A549 (cell line): ENCODE data around the gene ADAMTSL4.

Source experiments
- CEBPB ChIP-seq, 2 experiments: fragments of >200 bp in 1 of 2; sonication (Bioruptor Twin) in 1 of 2; formaldehyde crosslinking in 1 of 2; IDR thresholded peaks; 2 replicates each; pipeline ENCODE4 v1.6.1; 2012 to 2016
- CHD4 ChIP-seq: fragments of 200-600 bp; sonication (generic); IDR thresholded peaks from 2 replicates; pipeline ENCODE4 v1.6.1; 2016; ENCODE audit warnings: antibody characterized with exemption, mild to moderate bottlenecking, borderline replicate concordance
- CTCF ChIP-seq: fragments of >200 bp; sonication (Bioruptor Twin); formaldehyde crosslinking; IDR thresholded peaks from 3 replicates; pipeline ENCODE4 v1.5.1; 2016
- ESRRA ChIP-seq: fragments of 150-350 bp; IDR thresholded peaks from 2 replicates; pipeline ENCODE4 v1.6.1; 2014; ENCODE audit warnings: mild to moderate bottlenecking, low read length, borderline replicate concordance
- HES2 ChIP-seq: fragments of >200 bp; sonication (Bioruptor Twin); formaldehyde crosslinking; IDR thresholded peaks from 2 replicates; pipeline ENCODE4 v1.6.1; 2016
- MAFK ChIP-seq: fragments of 450-650 bp; IDR thresholded peaks from 2 replicates; pipeline ENCODE4 v1.6.1; 2014; ENCODE audit not compliant: partially characterized antibody
- MAX ChIP-seq: IDR thresholded peaks from 2 replicates; pipeline ENCODE4 v1.6.1; 2012
- MYC ChIP-seq: IDR thresholded peaks from 2 replicates; pipeline ENCODE4 v1.6.1; 2012; ENCODE audit warnings: mild to moderate bottlenecking, inconsistent platforms, low read length, improper control_type of control experiment, borderline replicate concordance
- POLR2A ChIP-seq: IDR thresholded peaks from 2 replicates; pipeline ENCODE4 v1.6.1; 2012; ENCODE audit warnings: mild to moderate bottlenecking, low read length
- REST ChIP-seq: fragments of 200-600 bp; sonication (generic); IDR thresholded peaks from 2 replicates; pipeline ENCODE4 v1.6.1; 2016; ENCODE audit warnings: antibody characterized with exemption, mild to moderate bottlenecking, moderate library complexity
- SMC3 ChIP-seq: fragments of >200 bp; sonication (Bioruptor Twin); formaldehyde crosslinking; IDR thresholded peaks from 3 replicates; pipeline ENCODE4 v1.6.1; 2018; ENCODE audit warnings: inconsistent platforms
- ZC3H11A ChIP-seq: fragments of 450-650 bp; IDR thresholded peaks from 2 replicates; pipeline ENCODE4 v1.6.1; 2014; ENCODE audit warnings: antibody characterized with exemption, mild to moderate bottlenecking
- ZFP36 ChIP-seq: fragments of 450-650 bp; IDR thresholded peaks from 2 replicates; pipeline ENCODE4 v1.6.1; 2014; ENCODE audit warnings: borderline replicate concordance; ENCODE audit not compliant: partially characterized antibody
- TF ChIP-seq, protein P1 (sequence below): fragments of >200 bp; sonication (Bioruptor Twin); formaldehyde crosslinking; IDR thresholded peaks from 3 replicates; pipeline ENCODE4 v1.6.1; 2016

DNA sequence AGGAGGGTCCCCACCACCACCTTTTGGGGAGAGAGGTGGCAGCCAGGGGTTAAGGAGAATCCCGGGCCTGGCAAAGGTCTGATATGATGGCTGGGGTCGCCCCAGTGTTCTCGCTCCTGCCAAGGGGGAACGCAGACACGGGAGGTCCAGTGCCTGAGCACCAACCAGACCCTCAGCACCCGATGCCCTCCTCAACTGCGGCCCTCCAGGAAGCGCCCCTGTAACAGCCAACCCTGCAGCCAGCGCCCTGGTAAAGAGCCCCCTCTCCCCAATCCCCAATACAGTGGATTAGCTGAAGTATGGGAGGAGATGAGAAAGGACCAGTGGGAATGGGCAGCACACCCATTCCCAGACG, 10.4 kb downstream of the ADAMTSL4 start:
- TF ChIP-seq CTCF (no peak), POLR2A (no peak), MAFK (no peak), HES2 (no peak), MYC (no peak), ESRRA (no peak), ZFP36 (no peak), CEBPB (IDR thresholded peaks at IDR 0.05) (no peak), SMC3 (no peak), CHD4 (no peak), MAX (no peak), REST (no peak), ZC3H11A (no peak)
- TF ChIP-seq, protein P1, sequence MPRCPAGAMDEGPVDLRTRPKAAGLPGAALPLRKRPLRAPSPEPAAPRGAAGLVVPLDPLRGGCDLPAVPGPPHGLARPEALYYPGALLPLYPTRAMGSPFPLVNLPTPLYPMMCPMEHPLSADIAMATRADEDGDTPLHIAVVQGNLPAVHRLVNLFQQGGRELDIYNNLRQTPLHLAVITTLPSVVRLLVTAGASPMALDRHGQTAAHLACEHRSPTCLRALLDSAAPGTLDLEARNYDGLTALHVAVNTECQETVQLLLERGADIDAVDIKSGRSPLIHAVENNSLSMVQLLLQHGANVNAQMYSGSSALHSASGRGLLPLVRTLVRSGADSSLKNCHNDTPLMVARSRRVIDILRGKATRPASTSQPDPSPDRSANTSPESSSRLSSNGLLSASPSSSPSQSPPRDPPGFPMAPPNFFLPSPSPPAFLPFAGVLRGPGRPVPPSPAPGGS, result no peak
